SK-N-MC (cell line): ENCODE measurements around the gene DAB2IP.

Experiments used
- EZH2 ChIP-seq: fragments of 200-600 bp; sonication (generic); IDR thresholded peaks from one replicate; pipeline ENCODE4 v1.6.1; 2017; ENCODE audit warnings: antibody characterized with exemption
- FOXP2 ChIP-seq: optimal IDR thresholded peaks from 2 replicates; pipeline ENCODE3; 2011; ENCODE audit warnings: mild to moderate bottlenecking, moderate library complexity; ENCODE audit not compliant: insufficient read depth; ENCODE audit errors: extremely low read length, control extremely low read depth
- POLR2AphosphoS5 ChIP-seq: IDR thresholded peaks from 2 replicates; pipeline ENCODE4 v1.6.1; 2012; ENCODE audit warnings: mild to moderate bottlenecking, low read depth, low read length, borderline replicate concordance

DNA sequence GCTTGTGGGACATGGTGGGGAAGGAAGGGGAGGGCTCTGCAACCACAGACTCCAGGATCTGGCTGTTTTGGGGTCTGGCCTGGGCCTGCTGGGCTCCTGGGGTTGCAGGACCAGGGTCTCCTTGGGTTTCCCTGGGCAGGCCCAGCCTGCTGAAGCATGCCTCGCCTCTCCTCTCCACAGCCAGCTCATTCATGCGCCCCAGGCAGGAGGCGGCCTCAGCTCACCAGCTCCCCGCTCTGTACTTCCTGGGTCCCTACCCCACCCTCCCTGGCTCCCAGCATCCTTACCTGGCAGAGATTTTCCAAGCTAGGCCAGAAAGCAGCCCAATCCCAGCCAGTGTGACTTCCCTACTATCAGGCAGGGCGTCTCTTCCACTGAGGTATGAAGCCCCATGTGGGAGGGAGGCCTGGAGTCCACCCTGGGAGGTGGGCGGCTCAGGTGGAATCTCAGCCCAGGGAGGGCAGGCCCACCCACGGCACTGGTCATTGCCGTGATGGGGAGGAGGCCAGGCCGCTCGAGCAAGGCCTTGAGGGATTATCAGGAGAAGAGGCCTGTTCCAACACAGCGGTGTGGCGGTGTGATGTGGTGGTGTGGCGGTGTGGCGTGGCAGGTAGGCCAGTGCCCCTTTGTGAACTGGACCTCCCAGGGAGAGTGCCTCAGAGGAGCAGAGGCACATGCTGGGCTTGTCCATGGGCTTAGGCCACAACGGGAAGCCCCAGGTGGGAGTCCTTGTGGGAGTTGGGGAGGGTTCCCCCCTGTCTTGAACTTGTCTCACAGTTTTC is 103.4 kb downstream of the DAB2IP start:
- TF ChIP-seq EZH2 (no peak), POLR2AphosphoS5 (no peak), FOXP2 (no peak)
